Neural progenitor cell (in vitro differentiated cells): ENCODE data around the gene MEI1. TPM values are rescaled to one million over a fixed set of nuclear protein-coding genes. Genes with fewer than 3 reads are reported as not detected.

Experiments used
- DNase-seq: peaks from one replicate; pipeline ENCODE4 v3.0.0-alpha.2; 2016; ENCODE audit warnings: low spot score
- H2AFZ ChIP-seq: fragments of 200-600 bp; sonication (generic); replicated peaks from 2 replicates; pipeline ENCODE4 v1.6.1; 2016; ENCODE audit warnings: antibody characterized with exemption
- H3F3A ChIP-seq: fragments of 200-600 bp; sonication (generic); 2 replicates; pipeline ENCODE4 v1.6.1; 2016; ENCODE audit warnings: antibody characterized with exemption, low read depth
- H3K27ac ChIP-seq: fragments of 200-600 bp; sonication (generic); 2 replicates; pipeline ENCODE4 v1.5.1; 2016; ENCODE audit warnings: mild to moderate bottlenecking
- H3K27me3 ChIP-seq: fragments of 200-600 bp; sonication (generic); 2 replicates; pipeline ENCODE4 v1.6.1; 2016; ENCODE audit warnings: mild to moderate bottlenecking, moderate library complexity
- H3K36me3 ChIP-seq: fragments of 200-600 bp; sonication (generic); 2 replicates; pipeline ENCODE4 v1.5.1; 2016
- H3K4me1 ChIP-seq: fragments of 200-600 bp; sonication (generic); 2 replicates; pipeline ENCODE4 v1.6.1; 2016; ENCODE audit warnings: mixed run types
- H3K4me2 ChIP-seq: fragments of 200-600 bp; sonication (generic); 2 replicates; pipeline ENCODE4 v1.6.1; 2016
- H3K4me3 ChIP-seq: fragments of 200-600 bp; sonication (generic); 2 replicates; pipeline ENCODE4 v1.5.1; 2016
- H3K79me2 ChIP-seq: fragments of 200-600 bp; sonication (generic); 2 replicates; pipeline ENCODE4 v1.6.1; 2016; ENCODE audit warnings: low read depth
- H3K9ac ChIP-seq: fragments of 200-600 bp; sonication (generic); 2 replicates; pipeline ENCODE4 v1.6.1; 2016
- H3K9me3 ChIP-seq: fragments of 200-600 bp; sonication (generic); 2 replicates; pipeline ENCODE4 v1.5.1; 2016; ENCODE audit warnings: low read depth
- H4K20me1 ChIP-seq: fragments of 200-600 bp; sonication (generic); 2 replicates; pipeline ENCODE4 v1.6.1; 2016; ENCODE audit warnings: low read depth
- H3K27ac Mint-ChIP-seq: 3 replicates; pipeline ENCODE4 v1.8.0; 2021; ENCODE audit warnings: mixed read lengths
- H3K27me3 Mint-ChIP-seq: 2 replicates; pipeline ENCODE4 v1.8.0; 2022; ENCODE audit warnings: low read depth, mild to moderate bottlenecking, inconsistent platforms, moderate library complexity, mixed read lengths; ENCODE audit not compliant: insufficient read depth
- H3K36me3 Mint-ChIP-seq: 3 replicates; pipeline ENCODE4 v1.8.0; 2021; ENCODE audit warnings: mixed read lengths
- H3K4me1 Mint-ChIP-seq: 3 replicates; pipeline ENCODE4 v1.8.0; 2021; ENCODE audit warnings: mixed read lengths
- H3K4me3 Mint-ChIP-seq: 3 replicates; pipeline ENCODE4 v1.8.0; 2021; ENCODE audit warnings: mild to moderate bottlenecking, moderate library complexity, mixed read lengths
- H3K9me3 Mint-ChIP-seq: 3 replicates; pipeline ENCODE4 v1.8.0; 2020; ENCODE audit warnings: mixed read lengths
- EZH2 ChIP-seq: fragments of 200-600 bp; sonication (generic); IDR thresholded peaks from 2 replicates; pipeline ENCODE4 v1.6.1; 2017; ENCODE audit warnings: antibody characterized with exemption, mild to moderate bottlenecking, moderate library complexity
- EZH2phosphoT487 ChIP-seq: fragments of 200-600 bp; sonication (generic); IDR thresholded peaks from 2 replicates; pipeline ENCODE4 v1.6.1; 2017; ENCODE audit warnings: antibody characterized with exemption
- total RNA-seq: library from RNA; depleted of rRNA; stranded (reverse); fragments of >200 nt; gene quantifications from 2 replicates; pipeline ENCODE4 v1.2.3, GENCODE V29; 2015; ENCODE audit warnings: low replicate concordance
- TF ChIP-seq, protein P1 (sequence below): fragments of 200-600 bp; sonication (generic); IDR thresholded peaks from 2 replicates; pipeline ENCODE4 v1.5.1; 2017; ENCODE audit warnings: antibody characterized with exemption, mild to moderate bottlenecking

MEI1 gene
- total RNA-seq, 1 donor from 2014 or later: not detected

DNA sequence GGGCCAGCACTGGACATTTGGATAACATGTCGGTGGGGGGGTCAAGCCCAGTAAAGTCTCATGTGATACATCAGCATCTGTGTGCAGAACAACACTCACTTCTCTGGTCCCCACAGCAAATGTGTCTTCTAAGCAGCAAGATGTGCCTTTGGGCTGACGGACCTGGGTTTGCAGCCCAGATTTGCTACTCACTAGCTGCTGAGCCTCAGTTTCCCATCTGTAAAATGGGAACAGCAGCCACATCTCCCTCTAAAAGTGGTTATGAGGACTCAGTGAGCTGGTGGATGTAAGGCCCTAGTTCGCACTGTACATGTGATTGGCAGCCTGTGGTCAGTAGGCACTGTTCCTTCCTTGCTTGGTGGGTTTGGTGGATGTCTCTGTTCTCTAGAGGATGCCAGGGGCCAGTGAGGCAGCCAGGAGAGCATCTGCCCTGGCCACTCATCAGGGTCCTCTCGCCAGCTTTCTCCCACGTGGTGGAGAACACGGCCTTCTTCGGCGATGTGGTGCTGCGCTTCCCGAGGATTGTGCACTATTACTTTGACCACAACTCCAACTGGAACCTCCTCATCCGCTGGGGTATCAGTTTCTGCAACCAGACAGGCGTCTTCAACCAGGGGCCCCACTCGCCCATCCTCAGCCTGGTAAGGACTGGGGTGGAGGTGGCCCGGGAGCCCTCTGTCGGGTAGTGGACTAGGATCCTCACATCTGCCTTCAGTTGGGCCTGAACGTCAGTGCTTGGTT is 113.7 kb downstream of the MEI1 start:
- H3K9me3 ChIP-seq: no peaks in the 10 kb centered on the region
- Mint-ChIP-seq H3K27ac (no peak overlapping the region), H3K27me3 (no peaks in the 10 kb centered on the region), H3K4me1 (no peaks in the 10 kb centered on the region), H3K4me3 (no peak overlapping the region), H3K9me3 (no peaks in the 10 kb centered on the region), H3K36me3 (peaks cover 26% of the 10 kb centered on the region)
- H3K9ac ChIP-seq: no peak overlapping the region
- no peak overlapping the region for H3K4me3 ChIP-seq
- no peaks in the 10 kb centered on the region for H3F3A ChIP-seq
- H4K20me1 ChIP-seq: no peaks in the 10 kb centered on the region
- H3K36me3 ChIP-seq: no peaks in the 10 kb centered on the region
- H3K4me1 ChIP-seq: no peaks in the 10 kb centered on the region
- TF ChIP-seq, protein P1, sequence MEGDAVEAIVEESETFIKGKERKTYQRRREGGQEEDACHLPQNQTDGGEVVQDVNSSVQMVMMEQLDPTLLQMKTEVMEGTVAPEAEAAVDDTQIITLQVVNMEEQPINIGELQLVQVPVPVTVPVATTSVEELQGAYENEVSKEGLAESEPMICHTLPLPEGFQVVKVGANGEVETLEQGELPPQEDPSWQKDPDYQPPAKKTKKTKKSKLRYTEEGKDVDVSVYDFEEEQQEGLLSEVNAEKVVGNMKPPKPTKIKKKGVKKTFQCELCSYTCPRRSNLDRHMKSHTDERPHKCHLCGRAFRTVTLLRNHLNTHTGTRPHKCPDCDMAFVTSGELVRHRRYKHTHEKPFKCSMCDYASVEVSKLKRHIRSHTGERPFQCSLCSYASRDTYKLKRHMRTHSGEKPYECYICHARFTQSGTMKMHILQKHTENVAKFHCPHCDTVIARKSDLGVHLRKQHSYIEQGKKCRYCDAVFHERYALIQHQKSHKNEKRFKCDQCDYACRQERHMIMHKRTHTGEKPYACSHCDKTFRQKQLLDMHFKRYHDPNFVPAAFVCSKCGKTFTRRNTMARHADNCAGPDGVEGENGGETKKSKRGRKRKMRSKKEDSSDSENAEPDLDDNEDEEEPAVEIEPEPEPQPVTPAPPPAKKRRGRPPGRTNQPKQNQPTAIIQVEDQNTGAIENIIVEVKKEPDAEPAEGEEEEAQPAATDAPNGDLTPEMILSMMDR: no peak
- no peak for TF ChIP-seq EZH2
- no peak for TF ChIP-seq EZH2phosphoT487
- H3K27me3 ChIP-seq: no peaks in the 10 kb centered on the region
- DNase-seq: no peak
- no peak overlapping the region for H3K27ac ChIP-seq
- no peak overlapping the region for H3K4me2 ChIP-seq
- H3K79me2 ChIP-seq: no peaks in the 10 kb centered on the region
- no peak overlapping the region for H2AFZ ChIP-seq

DNA sequence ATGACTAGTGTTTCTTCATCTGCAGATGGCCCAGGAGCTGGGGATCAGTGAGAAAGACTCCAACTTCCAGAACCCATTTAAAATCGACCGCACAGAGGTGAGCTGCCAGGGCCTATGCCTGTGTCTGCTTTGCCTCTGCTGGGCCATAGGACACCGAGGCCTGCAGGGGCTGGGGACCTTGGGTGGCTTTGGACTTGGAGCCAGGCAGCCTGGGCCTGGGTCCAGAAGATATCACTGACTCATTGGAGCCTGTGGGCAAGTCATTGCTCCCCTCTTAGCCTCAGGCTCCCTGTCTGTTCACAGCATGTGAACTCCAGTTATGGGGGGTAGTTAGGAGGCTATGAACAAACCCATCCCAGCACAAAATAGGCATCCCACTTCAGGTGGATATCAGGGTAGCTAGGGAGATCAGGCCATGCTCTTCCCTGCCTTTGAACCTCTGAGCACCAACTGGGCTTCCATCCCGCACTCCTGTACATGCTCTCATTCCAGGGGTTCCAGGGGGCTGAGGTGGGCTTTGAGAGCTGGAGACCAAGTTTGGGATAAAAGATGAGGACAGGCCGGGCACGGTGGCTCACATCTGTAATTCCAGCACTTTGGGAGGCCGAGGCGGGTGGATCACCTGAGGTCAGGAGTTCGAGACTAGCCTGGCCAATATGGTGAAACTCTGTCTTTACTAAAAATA is 114.6 kb downstream of the MEI1 start:
- Mint-ChIP-seq H3K4me1 (no peaks in the 10 kb centered on the region), H3K36me3 (peaks cover 24% of the 10 kb centered on the region), H3K9me3 (no peaks in the 10 kb centered on the region), H3K27me3 (no peaks in the 10 kb centered on the region), H3K27ac (no peak overlapping the region), H3K4me3 (no peak overlapping the region)
- H2AFZ ChIP-seq: no peak overlapping the region
- TF ChIP-seq, protein P1: no peak
- TF ChIP-seq EZH2phosphoT487 (no peak), EZH2 (no peak)
- no peak overlapping the region for H3K27ac ChIP-seq
- H3K27me3 ChIP-seq: no peaks in the 10 kb centered on the region
- no peaks in the 10 kb centered on the region for H3K9me3 ChIP-seq
- no peak for DNase-seq
- H3F3A ChIP-seq: no peaks in the 10 kb centered on the region
- H3K9ac ChIP-seq: no peak overlapping the region
- no peaks in the 10 kb centered on the region for H3K4me1 ChIP-seq
- no peak overlapping the region for H3K4me2 ChIP-seq
- H3K4me3 ChIP-seq: no peak overlapping the region
- no peaks in the 10 kb centered on the region for H3K36me3 ChIP-seq
- H3K79me2 ChIP-seq: no peaks in the 10 kb centered on the region
- H4K20me1 ChIP-seq: no peaks in the 10 kb centered on the region

DNA sequence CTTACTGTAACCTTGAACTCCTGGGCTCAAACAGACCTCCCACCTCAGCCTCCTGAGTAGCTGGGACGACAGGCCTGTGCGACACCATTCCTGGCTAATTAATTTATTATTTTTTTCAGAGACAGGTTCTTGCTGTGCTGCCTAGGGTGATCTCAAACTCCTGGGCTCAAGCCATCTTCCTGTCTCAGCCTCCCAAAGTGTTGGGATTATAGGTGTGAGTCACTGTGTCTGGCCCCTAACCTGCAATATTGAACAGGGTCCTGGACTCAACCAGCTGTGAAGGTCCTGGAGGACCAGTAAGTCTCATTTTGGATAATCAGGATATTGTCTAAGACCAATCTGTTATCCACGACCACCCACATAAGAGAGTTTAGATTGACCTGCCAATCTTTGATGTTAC is 116.4 kb downstream of the MEI1 start:
- H3F3A ChIP-seq: no peaks in the 10 kb centered on the region
- H3K79me2 ChIP-seq: no peaks in the 10 kb centered on the region
- Mint-ChIP-seq H3K4me1 (peaks cover 4% of the 10 kb centered on the region), H3K9me3 (no peaks in the 10 kb centered on the region), H3K27ac (no peak overlapping the region), H3K4me3 (no peak overlapping the region), H3K27me3 (no peaks in the 10 kb centered on the region), H3K36me3 (peaks cover 21% of the 10 kb centered on the region)
- no peak overlapping the region for H3K27ac ChIP-seq
- no peak overlapping the region for H2AFZ ChIP-seq
- H3K9ac ChIP-seq: no peak overlapping the region
- no peaks in the 10 kb centered on the region for H3K4me1 ChIP-seq
- H3K4me3 ChIP-seq: no peak overlapping the region
- no peaks in the 10 kb centered on the region for H3K9me3 ChIP-seq
- H3K4me2 ChIP-seq: no peak overlapping the region
- no peaks in the 10 kb centered on the region for H3K36me3 ChIP-seq
- TF ChIP-seq EZH2phosphoT487 (no peak), EZH2 (no peak)
- TF ChIP-seq, protein P1: no peak
- DNase-seq: no peak
- H3K27me3 ChIP-seq: no peaks in the 10 kb centered on the region
- no peaks in the 10 kb centered on the region for H4K20me1 ChIP-seq
